Measurements from ENCODE around the gene NFIA.

The NFIA gene

GRCh38 chr1:61132645-61133334, 50.4 kb downstream of the NFIA start:
- no peak for DNase-seq

DNA sequence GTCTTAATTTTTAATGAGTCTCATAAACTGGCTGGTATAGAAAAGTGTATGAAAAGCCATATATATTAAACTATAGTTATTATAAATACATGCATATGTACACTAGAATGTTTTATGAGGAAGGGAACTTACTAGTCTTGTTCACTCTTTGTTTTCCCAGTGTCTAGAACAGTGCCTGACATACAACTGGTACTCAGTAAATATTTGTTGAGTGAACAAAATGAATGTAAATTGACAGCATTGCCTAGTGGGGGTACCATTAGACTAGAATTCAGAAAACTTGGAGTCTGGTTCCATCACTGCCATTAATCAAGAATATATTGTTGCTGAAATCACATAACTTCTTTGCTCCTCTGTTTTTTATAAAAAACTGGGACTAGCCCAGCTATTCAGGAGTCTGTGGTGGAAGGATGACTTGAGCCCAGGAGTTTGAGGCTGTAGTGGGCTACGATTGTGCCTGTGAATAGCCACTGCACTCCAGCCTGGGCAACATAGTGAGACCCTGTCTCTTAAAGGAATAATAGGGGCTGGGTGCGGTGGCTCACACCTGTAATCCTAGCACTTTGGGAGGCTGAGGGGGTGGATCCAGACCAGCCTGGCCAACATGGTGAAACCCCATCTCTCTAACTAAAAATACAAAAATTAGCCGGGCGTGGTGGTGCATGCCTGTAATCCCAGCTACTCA, 51.1 kb downstream of the NFIA start:
- no peak for DNase-seq

GRCh38 chr1:61135291-61135690, 52.9 kb downstream of the NFIA start:
- DNase-seq, result no peak

GRCh38 chr1:61138305-61138704, 55.9 kb downstream of the NFIA start:
- DNase-seq, result no peak

DNA sequence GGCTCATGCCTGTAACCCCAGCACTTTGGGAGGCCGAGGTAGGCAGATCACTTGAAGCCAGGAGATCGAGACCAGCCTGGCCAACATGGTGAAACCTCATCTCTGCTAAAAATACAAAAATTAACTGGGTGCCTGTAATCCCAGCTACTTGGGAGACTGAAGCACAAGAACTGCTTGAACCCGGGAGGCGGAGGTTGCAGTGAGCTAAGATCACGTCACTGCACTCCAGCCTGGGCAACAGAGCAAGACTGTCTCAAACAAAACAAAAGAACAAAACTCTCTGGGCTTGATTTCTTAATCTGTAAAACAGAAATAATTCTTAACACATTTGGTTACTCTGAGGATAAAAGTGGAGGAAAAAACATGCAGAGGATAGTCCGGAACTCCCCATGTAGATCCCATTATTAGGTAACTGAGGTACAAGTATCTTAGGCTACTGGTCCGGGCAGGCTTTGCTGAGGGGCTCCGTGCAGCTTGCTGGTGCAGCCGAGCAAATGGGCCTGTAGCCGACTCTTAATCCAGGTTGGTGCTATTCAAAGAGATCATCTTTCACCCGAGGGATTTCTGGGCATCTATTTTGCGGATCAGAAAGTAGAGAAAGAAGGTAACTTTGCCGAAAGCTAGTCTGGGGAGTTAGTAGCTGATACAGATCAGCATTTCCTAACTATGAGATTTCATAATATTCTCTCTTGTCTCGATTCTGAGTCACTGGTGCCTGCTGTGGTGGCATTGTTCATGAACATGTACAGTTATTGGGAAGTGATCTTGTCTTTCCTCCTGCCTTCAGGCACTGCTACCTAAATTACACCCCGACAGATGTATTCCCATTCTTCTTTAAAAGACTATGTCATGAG, 56.8 kb downstream of the NFIA start:
- no peak for DNase-seq

GRCh38 chr1:61139775-61140549, 57.6 kb downstream of the NFIA start:
- no peak for DNase-seq

GRCh38 chr1:61140778-61141177, 58.4 kb downstream of the NFIA start:
- no peak for DNase-seq

GRCh38 chr1:61141288-61142042, 59.1 kb downstream of the NFIA start:
- DNase-seq, result no peak

GRCh38 chr1:61142043-61142440, 59.7 kb downstream of the NFIA start:
- no peak for DNase-seq

DNA sequence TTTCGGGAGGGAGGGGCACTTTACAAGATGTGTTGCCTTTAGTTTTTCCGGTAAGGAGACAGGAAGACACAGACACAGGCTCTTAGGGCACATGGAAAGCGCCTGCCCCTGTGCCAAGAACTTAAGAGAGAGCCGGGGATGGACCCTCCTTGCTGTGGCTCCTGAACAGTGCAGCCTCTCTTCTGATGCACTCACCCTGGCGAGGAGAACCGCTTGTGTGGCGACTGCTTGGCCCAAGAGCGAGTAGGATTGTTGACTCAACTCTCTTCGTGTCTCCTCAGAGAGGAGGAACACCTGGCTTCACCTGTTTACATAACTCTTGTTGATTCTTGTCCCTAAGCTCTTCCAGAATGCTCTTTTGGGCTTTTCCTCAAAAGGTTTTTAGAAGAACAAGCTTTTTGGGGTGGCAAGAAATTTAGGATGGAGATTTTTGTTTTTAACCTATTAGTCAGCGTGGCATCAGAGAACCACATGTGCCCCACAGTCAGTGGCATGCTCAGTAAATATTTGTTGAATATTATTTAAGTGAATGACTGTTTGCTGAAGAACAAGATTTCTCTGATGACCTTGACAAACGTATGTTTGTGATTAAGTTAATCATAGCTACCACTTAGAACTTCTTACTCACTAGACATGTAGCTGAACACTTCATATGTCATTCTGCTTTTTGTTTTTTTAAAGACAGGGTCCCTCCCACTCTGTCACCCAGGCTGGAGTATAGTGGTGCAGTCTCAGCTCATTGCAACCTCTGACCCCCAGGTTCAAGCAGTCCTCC, 60.6 kb downstream of the NFIA start:
- DNase-seq, result no peak

DNA sequence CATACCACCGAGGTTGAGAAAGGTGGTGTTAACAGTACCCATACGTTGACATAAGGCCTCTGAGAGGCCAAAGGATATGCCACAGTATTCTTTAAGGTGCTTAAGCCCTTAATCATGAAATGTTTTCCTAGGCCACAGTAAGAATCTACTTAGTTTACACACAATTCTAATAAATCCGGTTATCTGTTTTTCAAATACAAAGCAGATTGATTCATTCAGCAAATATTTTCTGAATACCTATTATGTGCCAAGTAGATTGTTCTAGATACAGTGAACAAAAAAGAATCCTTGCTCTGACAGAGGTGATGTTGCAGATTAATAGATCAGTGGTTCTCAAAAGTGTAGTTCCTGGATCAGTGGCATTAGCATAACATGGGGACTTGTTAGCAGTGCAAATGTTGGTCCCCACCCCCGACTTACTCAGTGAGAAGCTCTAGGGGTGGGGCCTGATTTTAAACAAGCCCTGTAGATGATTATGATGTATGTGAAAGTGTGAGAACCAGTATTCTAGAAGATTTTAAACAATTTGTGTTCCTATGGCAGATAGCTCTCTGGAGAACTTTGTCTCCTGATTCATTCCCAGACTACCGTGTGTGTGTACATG, 61.6 kb downstream of the NFIA start:
- DNase-seq, result no peak

DNA sequence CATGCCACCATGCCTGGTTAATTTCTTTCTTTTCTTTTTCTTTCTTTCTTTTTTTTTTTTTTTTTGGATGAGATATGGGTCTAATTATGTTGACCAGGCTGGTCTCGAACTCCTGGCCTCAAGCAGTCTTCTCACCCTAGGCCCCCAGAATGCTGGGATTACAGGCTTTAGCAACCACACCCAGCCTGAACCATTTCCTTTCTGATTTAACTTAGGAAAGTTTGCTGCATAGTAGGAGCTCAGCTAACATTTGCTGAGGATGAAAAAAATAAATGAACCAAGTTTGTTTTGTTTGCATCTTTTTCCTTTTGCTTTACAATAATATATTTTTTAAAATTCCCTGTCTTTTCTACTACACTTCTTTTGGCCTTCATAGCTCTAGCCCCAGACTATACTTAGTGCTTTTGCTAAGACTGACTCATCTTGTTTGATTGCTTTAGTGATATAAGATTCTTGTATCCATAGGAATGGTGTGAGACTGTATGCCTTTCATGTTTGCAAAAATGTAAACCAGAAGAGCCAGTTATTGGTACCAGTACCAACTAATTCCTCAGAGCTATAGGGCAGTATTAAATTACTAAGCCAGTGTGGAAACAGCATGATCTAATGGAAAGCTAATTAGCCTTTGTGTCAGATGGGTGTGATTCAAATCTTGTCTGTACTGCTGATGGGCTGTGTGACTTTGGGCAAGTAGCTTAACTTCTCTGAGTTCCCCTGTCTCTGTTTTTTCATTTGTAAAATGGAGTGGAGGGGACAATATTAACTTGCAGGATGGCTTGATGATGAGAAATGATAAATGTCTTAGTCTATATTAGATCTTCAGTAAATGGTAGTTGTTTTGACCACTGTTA, 66.9 kb downstream of the NFIA start:
- DNase-seq, result no peak

DNA sequence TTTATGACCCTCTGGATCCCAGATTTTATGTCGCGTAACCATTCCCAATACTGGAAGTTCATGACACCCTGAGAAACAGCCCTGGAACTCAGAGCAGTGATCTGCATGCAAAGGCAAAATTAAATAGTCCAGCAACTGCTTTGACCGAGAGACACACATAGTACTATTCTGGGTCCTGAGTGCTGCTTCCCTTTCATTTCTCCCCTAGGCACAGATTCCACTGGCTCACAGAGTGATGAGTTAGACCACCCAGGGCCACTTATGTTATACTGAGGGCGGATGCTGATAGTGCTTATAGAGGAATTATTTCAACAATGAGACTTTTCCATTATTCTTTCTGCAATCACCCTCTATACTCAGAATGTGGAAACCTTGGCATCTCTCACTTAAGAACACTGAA, 69.2 kb downstream of the NFIA start:
- DNase-seq, result no peak

DNA sequence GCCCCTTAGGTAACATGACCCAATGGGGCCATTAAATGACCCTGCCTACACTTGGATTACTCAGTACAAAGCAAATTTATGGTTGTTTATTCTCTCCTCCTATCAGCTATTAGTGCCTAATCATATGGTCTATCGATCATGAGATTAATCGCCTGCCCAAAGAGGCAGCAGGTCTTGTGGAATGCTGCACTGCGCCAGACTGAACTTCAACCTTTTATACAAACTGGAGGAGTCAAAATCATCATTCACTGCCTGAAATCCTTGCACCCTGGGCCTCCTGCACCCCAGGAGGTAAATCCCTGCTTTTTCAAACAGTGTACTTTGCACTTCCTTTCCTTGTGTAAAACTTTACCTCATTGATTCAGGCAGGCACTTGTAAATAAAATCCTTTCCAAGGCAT, 69.7 kb downstream of the NFIA start:
- no peak for DNase-seq

- no peak for DNase-seq
These were observed 70.2 kb downstream of the NFIA start for GRCh38 chr1:61152469-61153105.

- no peak for DNase-seq
These were observed 74.5 kb downstream of the NFIA start for GRCh38 chr1:61156576-61157467.

DNA sequence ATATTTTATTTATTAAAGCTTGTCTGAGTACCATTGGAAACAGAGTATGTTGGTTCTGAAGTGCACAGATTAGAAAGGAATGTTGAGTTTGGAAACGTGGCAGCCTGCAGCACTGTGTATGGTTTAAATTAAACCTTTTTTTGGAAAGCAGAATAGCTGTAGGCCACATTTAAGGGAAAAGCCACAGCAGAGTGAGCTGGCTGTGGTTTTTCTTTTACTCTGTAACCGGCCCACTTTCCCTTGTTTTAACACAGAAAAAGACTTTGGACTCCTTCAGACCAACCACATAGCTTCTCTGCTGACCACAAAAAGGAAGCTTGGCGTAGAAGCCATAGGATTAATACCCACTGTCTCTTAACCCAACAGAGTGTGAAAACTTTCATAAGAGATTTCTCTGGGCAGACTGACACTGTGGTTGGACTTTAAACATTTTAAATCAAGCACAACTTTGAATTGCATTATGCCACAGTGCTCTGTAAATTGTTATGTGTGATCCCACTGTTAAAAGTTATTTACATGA, 75.2 kb downstream of the NFIA start:
- no peak for DNase-seq

- no peak for DNase-seq
These were observed 76.2 kb downstream of the NFIA start for GRCh38 chr1:61158591-61158990.
